H1 (cell line): ENCODE measurements around the gene GRIN2C. TPM values are rescaled to one million over a fixed set of nuclear protein-coding genes. Genes with fewer than 3 reads are reported as not detected.
A peak's percentile ranks its signal among the peaks of the same experiment; 100 is the strongest.

Experiments used
- BACH1 ChIP-seq: IDR thresholded peaks from 2 replicates; pipeline ENCODE4 v1.6.1; 2012; ENCODE audit warnings: low read length, improper control_type of control experiment
- BCL11A ChIP-seq, 2 experiments: IDR thresholded peaks; one replicate each; pipeline ENCODE4 v1.6.1; 2011; ENCODE audit warnings: low read depth in 2 of 2, low read length in 2 of 2, mild to moderate bottlenecking in 2 of 2
- CBX5 ChIP-seq: fragments of 300-800, 300-1000 bp; sonication (generic); IDR thresholded peaks from 2 replicates; pipeline ENCODE4 v1.7.1; 2016; ENCODE audit warnings: antibody characterized with exemption, low read length, low read depth
- CEBPB ChIP-seq: IDR thresholded peaks from 2 replicates; pipeline ENCODE4 v1.6.1; 2012; ENCODE audit warnings: low read depth, low read length
- CHD1 ChIP-seq: IDR thresholded peaks from 2 replicates; pipeline ENCODE4 v1.6.1; 2012; ENCODE audit warnings: low read depth, low read length, improper control_type of control experiment
- JUND ChIP-seq: IDR thresholded peaks from 2 replicates; pipeline ENCODE4 v1.6.1; 2011; ENCODE audit warnings: mild to moderate bottlenecking, improper control_type of control experiment, low read length
- KDM1A ChIP-seq: fragments of 200-600, 300-600 bp; sonication (generic); IDR thresholded peaks from 2 replicates; pipeline ENCODE4 v1.7.1; 2016; ENCODE audit warnings: mild to moderate bottlenecking, low read length, borderline replicate concordance
- KDM4A ChIP-seq: IDR thresholded peaks from one replicate; pipeline ENCODE4 v1.7.1; 2012; ENCODE audit warnings: low read depth, mild to moderate bottlenecking, moderate library complexity, low read length, inconsistent platforms; ENCODE audit not compliant: severe bottlenecking
- NANOG ChIP-seq: IDR thresholded peaks from 2 replicates; pipeline ENCODE4 v1.6.1; 2011; ENCODE audit warnings: low read length, low read depth, mild to moderate bottlenecking, inconsistent platforms; ENCODE audit not compliant: insufficient read depth, poor library complexity, severe bottlenecking
- SIX5 ChIP-seq: IDR thresholded peaks from 2 replicates; pipeline ENCODE4 v1.6.1; 2011; ENCODE audit warnings: mild to moderate bottlenecking, low read depth, low read length
- SP2 ChIP-seq: IDR thresholded peaks from 2 replicates; pipeline ENCODE4 v1.6.1; 2012; ENCODE audit warnings: mild to moderate bottlenecking, low read length, inconsistent platforms
- ZNF274 ChIP-seq: IDR thresholded peaks from 2 replicates; pipeline ENCODE4 v1.7.0; 2012; ENCODE audit warnings: low read length, borderline replicate concordance; ENCODE audit errors: extremely low read depth
- polyA plus RNA-seq, 7 experiments: library from polyadenylated mRNA; depleted of rRNA in 3 of 7; stranded (reverse) in 5 of 7; unstranded in 2 of 7; fragments of >200 nt in 5 of 7; fragments of 200-250 nt in 2 of 7; gene quantifications; 1 replicate in 5 of 7; 2 replicates in 1 of 7; 4 replicates in 1 of 7; pipeline versions ENCODE4 v1.2.1 to v1.2.3, GENCODE V29; 2011 to 2013; ENCODE audit warnings: missing spikeins in 2 of 7, mixed read lengths in 2 of 7
- total RNA-seq: library from RNA; stranded (reverse); fragmentation: NEBNext Ultra II Directional; extraction: Animal tissue kit (Norgen Biotek cat#: 25700); gene quantifications from 2 replicates; pipeline ENCODE4 v1.2.1, GENCODE V29; 2021
- TF ChIP-seq, protein P1 (sequence below): IDR thresholded peaks from 2 replicates; pipeline ENCODE4 v1.6.1; 2011; ENCODE audit warnings: low read depth, mild to moderate bottlenecking, low read length; ENCODE audit not compliant: insufficient read depth
- TF ChIP-seq, protein P2 (sequence below): IDR thresholded peaks from 2 replicates; pipeline ENCODE4 v1.6.1; 2011; ENCODE audit warnings: low read length, improper control_type of control experiment

The GRIN2C gene
- total and polyA plus RNA-seq, 2 of the 8 experiments (the other 6 are each of a cell fraction or from before 2014, with no cell fraction given), result 0.06 to 0.07 TPM

DNA sequence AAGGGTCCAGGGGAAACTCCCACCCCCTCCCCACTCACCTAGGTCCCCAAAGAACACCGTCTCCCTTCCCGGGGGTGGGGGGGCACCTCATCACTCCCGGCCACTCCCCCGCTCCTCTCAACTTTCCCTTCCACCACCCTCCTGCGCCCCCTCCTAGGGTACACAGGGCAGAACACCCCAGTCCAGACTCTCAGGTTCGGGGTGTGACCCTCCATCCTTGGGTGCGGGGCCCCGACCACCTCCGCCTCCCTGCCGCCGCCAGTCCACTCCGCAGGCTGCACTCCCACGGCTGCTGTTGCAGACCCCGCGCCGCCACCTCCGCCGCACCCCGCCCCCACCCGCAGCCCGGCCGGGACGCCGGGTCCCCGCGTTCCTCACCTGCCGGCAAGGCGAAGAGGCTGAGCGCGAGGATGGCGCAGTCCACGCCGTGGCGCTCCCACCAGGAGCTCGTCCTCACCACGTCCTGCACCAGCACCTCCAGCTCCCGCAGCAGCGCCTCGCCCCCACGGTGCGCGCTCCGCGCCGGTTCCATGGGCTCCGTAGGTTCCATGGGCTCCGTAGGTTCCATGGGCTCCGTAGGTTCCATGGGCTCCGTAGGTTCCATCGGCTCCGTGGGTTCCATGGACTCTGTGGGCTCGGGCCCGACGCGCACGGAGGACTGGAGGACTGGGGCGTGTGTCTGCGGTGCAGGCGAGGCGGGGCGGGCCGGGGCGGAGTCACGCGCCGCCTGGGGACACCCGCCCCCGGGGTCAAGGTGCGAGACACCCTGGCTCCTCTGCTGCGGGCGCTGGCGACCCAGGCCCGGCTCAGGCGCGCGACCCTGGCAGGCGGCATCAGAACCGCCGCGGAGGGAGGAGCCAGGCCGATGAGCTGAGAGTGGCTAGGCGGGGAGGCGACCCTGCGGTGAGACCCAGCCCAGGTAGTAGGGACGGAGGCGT lies 33.6 kb upstream of the GRIN2C start, which contains the start of gene FADS6 (continued):
- TF ChIP-seq BACH1 (no peak; the same call in 1 of the 2 replicates), KDM4A (peak; percentile 96), NANOG (no peak), SIX5 (no peak), SP2 (no peak), JUND (no peak), BCL11A (IDR thresholded peaks at IDR 0.05; ENCODE audit: low read depth in 2 of 2, low read length in 2 of 2) (no peak), CHD1 (no peak), KDM1A (no peak), ZNF274 (no peak), CBX5 (no peak), CEBPB (no peak)
- TF ChIP-seq, protein P1, sequence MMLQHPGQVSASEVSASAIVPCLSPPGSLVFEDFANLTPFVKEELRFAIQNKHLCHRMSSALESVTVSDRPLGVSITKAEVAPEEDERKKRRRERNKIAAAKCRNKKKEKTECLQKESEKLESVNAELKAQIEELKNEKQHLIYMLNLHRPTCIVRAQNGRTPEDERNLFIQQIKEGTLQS, result no peak
- TF ChIP-seq, protein P2, sequence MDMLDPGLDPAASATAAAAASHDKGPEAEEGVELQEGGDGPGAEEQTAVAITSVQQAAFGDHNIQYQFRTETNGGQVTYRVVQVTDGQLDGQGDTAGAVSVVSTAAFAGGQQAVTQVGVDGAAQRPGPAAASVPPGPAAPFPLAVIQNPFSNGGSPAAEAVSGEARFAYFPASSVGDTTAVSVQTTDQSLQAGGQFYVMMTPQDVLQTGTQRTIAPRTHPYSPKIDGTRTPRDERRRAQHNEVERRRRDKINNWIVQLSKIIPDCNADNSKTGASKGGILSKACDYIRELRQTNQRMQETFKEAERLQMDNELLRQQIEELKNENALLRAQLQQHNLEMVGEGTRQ, result no peak
